HL-60 (cell line): ENCODE data around the gene P2RX3.
"Not testable (repeated sequence)": the region's sequence is repeated elsewhere in the genome, so short reads cannot be mapped to it uniquely, and the experiment has no call there.

ENCODE experiments used
- DNase-seq, 2 experiments: peaks; one replicate each; pipeline ENCODE4 v3.0.0-alpha.2; 2010 to 2020; ENCODE audit warnings: low read depth in 1 of 2, low spot score in 1 of 2
- H3K27ac ChIP-seq: fragments of 250-450 bp; sonication (Bioruptor Pico); replicated peaks from 2 replicates; pipeline ENCODE4 v1.5.1; 2020; ENCODE audit warnings: mild to moderate bottlenecking, moderate library complexity
- H3K27me3 ChIP-seq: fragments of 250-450 bp; sonication (Bioruptor Pico); 2 replicates; pipeline ENCODE4 v1.5.1; 2021; ENCODE audit warnings: mild to moderate bottlenecking, moderate library complexity; ENCODE audit not compliant: insufficient read depth, poor library complexity, severe bottlenecking
- H3K4me3 ChIP-seq: replicated peaks from 2 replicates; pipeline ENCODE4 v1.5.1; 2011; ENCODE audit warnings: mild to moderate bottlenecking, control low read depth, low read length; ENCODE audit not compliant: insufficient read depth
- GABPA ChIP-seq: IDR thresholded peaks from 2 replicates; pipeline ENCODE4 v1.6.1; 2012; ENCODE audit warnings: low read depth
- POLR2AphosphoS5 ChIP-seq: IDR thresholded peaks from 2 replicates; pipeline ENCODE4 v1.6.1; 2012; ENCODE audit warnings: low read depth
- SPI1 ChIP-seq: IDR thresholded peaks from 2 replicates; pipeline ENCODE4 v1.6.1; 2012; ENCODE audit warnings: low read depth, mild to moderate bottlenecking, borderline replicate concordance
- TF ChIP-seq, protein P1 (sequence below): IDR thresholded peaks from 2 replicates; pipeline ENCODE4 v1.6.1; 2012; ENCODE audit warnings: low read depth; ENCODE audit not compliant: insufficient replicate concordance
- TF ChIP-seq, protein P2 (sequence below): IDR thresholded peaks from one replicate; pipeline ENCODE4 v1.5.1; 2011; ENCODE audit warnings: low read length, control low read depth, inconsistent platforms; ENCODE audit not compliant: insufficient read depth

Gene P2RX3

DNA sequence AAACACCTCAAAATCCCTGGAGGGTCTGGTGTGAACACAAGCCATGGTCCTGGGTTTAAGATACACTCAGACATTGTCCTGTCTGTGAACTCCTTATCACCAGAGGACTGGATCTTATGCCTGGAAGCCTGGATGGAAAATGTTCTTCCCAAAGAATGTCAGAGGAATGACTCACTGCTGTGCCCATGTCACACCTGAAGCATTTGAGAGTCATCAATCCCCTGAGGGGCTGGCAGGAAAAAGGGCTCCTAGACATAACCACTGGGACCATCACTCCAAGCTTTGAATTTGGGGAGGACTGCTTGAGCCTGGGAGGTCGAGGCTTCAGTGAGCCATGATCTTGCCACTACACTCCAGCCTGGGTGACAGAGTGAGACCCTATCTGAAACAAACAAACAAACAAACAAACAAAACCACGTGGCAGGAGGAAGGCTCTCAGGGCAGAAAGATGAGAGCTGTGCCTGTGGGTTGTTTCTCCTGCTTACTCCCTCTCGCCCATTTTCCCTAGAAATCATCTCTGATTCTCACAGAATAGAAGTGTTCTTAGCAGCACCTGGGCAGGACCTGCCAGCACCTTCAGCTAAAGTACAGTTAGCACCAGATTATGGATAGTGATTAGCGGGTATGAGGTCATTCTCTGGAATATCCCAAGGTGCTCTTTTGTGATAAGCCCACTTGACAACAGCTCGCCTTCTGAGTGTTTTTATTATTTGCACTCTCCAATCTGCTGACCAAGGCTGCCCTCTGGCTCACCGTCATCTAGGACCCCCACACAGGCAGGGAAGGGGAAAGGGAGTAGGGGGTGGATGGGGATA is 64.2 kb downstream of the P2RX3 start:
- Histone ChIP-seq H3K27me3 (no peaks in the 10 kb centered on the region), H3K27ac (peak overlapping the region; percentile 33), H3K4me3 (no peak overlapping the region)
- TF ChIP-seq, protein P1, sequence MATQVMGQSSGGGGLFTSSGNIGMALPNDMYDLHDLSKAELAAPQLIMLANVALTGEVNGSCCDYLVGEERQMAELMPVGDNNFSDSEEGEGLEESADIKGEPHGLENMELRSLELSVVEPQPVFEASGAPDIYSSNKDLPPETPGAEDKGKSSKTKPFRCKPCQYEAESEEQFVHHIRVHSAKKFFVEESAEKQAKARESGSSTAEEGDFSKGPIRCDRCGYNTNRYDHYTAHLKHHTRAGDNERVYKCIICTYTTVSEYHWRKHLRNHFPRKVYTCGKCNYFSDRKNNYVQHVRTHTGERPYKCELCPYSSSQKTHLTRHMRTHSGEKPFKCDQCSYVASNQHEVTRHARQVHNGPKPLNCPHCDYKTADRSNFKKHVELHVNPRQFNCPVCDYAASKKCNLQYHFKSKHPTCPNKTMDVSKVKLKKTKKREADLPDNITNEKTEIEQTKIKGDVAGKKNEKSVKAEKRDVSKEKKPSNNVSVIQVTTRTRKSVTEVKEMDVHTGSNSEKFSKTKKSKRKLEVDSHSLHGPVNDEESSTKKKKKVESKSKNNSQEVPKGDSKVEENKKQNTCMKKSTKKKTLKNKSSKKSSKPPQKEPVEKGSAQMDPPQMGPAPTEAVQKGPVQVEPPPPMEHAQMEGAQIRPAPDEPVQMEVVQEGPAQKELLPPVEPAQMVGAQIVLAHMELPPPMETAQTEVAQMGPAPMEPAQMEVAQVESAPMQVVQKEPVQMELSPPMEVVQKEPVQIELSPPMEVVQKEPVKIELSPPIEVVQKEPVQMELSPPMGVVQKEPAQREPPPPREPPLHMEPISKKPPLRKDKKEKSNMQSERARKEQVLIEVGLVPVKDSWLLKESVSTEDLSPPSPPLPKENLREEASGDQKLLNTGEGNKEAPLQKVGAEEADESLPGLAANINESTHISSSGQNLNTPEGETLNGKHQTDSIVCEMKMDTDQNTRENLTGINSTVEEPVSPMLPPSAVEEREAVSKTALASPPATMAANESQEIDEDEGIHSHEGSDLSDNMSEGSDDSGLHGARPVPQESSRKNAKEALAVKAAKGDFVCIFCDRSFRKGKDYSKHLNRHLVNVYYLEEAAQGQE, result no peak
- TF ChIP-seq GABPA (no peak), POLR2AphosphoS5 (peak; percentile 38), SPI1 (no peak)
- TF ChIP-seq, protein P2, sequence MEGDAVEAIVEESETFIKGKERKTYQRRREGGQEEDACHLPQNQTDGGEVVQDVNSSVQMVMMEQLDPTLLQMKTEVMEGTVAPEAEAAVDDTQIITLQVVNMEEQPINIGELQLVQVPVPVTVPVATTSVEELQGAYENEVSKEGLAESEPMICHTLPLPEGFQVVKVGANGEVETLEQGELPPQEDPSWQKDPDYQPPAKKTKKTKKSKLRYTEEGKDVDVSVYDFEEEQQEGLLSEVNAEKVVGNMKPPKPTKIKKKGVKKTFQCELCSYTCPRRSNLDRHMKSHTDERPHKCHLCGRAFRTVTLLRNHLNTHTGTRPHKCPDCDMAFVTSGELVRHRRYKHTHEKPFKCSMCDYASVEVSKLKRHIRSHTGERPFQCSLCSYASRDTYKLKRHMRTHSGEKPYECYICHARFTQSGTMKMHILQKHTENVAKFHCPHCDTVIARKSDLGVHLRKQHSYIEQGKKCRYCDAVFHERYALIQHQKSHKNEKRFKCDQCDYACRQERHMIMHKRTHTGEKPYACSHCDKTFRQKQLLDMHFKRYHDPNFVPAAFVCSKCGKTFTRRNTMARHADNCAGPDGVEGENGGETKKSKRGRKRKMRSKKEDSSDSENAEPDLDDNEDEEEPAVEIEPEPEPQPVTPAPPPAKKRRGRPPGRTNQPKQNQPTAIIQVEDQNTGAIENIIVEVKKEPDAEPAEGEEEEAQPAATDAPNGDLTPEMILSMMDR, result no peak
- no peak for DNase-seq

DNA sequence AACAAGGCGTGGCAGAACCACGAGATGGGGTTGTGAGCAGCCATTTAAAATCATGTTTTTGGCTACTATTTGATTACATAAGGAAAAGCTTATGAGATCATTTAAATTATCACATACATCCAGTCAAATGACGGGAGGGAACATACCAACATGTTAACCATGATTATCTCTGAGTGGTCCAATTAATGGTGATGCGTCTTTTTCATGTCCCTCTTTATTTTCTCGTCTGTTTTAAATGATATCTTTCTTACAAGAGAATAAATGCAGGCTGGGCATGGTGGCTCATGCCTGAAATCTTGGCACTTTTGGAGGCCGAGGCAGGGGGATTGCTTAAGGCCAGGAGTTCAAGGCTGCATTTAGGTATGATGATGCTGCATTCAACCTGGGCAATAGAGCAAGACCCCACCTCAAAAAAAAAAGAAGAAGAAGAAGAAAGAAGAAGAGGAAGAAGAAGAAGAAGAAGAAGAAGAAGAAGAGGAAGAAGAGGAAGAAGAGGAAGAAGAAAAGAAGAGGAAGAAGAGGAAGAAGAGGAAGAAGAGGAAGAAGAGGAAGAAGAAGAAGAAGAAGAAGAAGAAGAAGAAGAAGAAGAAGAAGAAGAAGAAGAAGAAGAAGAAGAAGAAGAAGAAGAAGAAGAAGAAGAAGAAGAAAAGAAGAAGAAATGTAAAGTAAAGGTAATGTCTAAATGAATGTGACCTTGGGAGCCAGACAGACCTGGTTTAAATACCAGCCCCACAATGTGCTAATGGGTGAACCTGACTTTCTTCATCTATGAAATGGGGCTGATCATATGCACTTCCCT is 65.0 kb downstream of the P2RX3 start:
- not testable (repeated sequence) for H3K4me3 ChIP-seq, DNase-seq, H3K27me3 ChIP-seq
- peak overlapping the region; percentile 33 for H3K27ac ChIP-seq

DNA sequence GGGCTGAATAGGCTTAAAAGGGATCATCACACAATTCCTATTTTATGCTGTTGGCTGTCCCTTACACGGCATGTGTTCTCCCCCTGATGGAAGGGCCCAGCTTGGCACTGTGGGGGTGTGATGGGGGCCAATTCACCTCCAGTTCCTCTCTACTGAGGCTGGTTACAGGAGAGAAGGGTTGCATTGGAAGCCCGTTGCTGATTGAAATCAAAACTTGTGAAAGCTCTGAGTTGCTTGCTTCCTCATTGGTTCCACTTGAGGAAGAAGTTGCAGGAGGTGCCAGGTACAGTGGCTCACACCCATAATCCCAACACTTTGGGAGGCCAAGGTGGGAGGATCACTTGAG is 65.6 kb downstream of the P2RX3 start:
- Histone ChIP-seq H3K4me3 (no peak overlapping the region), H3K27me3 (no peaks in the 10 kb centered on the region), H3K27ac (peak overlapping the region; percentile 43; the same call in 1 of the 2 replicates)
- TF ChIP-seq, protein P2, result no peak
- TF ChIP-seq POLR2AphosphoS5, result peak; percentile 56
- TF ChIP-seq, protein P1, result no peak
- TF ChIP-seq SPI1, result peak; percentile 84
- peak; percentile 76 to 89 for DNase-seq

DNA sequence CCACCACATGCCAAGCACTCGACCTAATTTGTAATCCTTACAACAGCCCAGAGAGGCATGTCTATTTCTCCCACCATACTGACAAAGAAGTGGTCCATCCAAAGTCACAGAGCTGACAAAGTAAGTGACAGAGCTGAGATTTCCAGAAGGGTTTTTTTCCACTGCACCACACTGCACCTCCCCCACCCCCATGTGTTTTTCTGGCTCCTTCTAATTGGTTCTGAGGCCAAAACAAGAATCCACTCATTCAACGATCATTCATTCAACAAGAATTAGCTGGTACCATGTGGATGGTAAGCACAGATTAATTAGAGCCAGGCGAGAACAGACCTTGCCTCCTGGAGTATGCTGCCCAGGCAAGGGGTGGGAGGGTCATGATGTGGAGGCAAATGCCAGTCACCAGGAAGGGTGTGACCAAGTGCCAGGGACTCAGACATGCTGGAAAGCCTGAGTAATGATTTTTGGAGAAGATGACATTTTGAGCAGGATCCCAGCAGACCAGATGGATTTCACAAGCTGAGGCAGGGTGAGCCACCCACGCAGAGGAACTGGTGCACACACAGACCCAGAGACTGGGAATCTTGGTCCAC is 67.2 kb downstream of the P2RX3 start:
- H3K4me3 ChIP-seq, result no peak overlapping the region

More for the DNA sequence above, 67.2 kb downstream of the P2RX3 start:
- peak overlapping the region; percentile 8; the same call in 1 of the 2 replicates for H3K27ac ChIP-seq
- H3K27me3 ChIP-seq, result no peaks in the 10 kb centered on the region
- DNase-seq, result peak; percentile 24 to 44
- TF ChIP-seq, protein P2, result no peak
- TF ChIP-seq POLR2AphosphoS5, result no peak
